ENCODE measurements around the gene THYN1. TPM values are rescaled to one million over a fixed set of nuclear protein-coding genes. Genes with fewer than 3 reads are reported as not detected.

Gene THYN1
- total RNA-seq, result 33.2 and 36.8 TPM in 2 replicates

GRCh38 chr11:134253188-134253993, at the start of gene THYN1, which contains the start of gene ACAD8:
Gene THYN1, minus strand, starts transcription at chr11:134253352. Its CDS starts 470 bp downstream, at chr11:134252882.
Gene ACAD8, plus strand, starts transcription at chr11:134253568. Its CDS starts 33 bp downstream, at chr11:134253601.

GRCh38 chr11:134275534-134276395, 22.6 kb upstream of the THYN1 start, which contains the start of gene GLB1L3:
Gene GLB1L3, plus strand, starts transcription at chr11:134276379. Its CDS starts 362 bp downstream, at chr11:134276741.

GRCh38 chr11:134223836-134224709, 29.1 kb downstream of the THYN1 start, which contains the start of the genes NCAPD3 and VPS26B:
Gene NCAPD3, minus strand, starts transcription at chr11:134223967. Its CDS starts 41 bp downstream, at chr11:134223926.
Gene VPS26B, plus strand, starts transcription at chr11:134224671. Its CDS starts 452 bp downstream, at chr11:134225123.

Other genes with a start within 250 kb of the THYN1 start
- 90.6 and 140 TPM in 2 replicates for gene JAM3, start 184.3 kb downstream of the THYN1 start, total RNA-seq
- 8.1 and 41.9 TPM in 2 replicates for gene NCAPD3, start 29.4 kb downstream of the THYN1 start, total RNA-seq
- 52.3 and 54.3 TPM in 2 replicates for gene VPS26B, start 28.7 kb downstream of the THYN1 start, total RNA-seq
- gene ACAD8, start 216 bp upstream of the THYN1 start, total RNA-seq, result 18.6 and 22.3 TPM in 2 replicates
- not detected in 2 replicates for gene GLB1L3, start 23.0 kb upstream of the THYN1 start, total RNA-seq
- gene GLB1L2, start 78.6 kb upstream of the THYN1 start, total RNA-seq, result under 0.01 TPM in 1 of 2 replicates, not detected in the other
- not detected in 2 replicates for gene B3GAT1, start 158.9 kb upstream of the THYN1 start, total RNA-seq